Osteoblast (primary cell): ENCODE data around the gene CD320. TPM values are rescaled to one million over a fixed set of nuclear protein-coding genes. Genes with fewer than 3 reads are reported as not detected.
"Not testable (repeated sequence)": the region's sequence is repeated elsewhere in the genome, so short reads cannot be mapped to it uniquely, and the experiment has no call there.

ENCODE experiments used
- DNase-seq: peaks from one replicate; pipeline ENCODE4 v3.0.0; 2011; ENCODE audit warnings: low spot score, mixed read lengths; ENCODE audit not compliant: insufficient read length; ENCODE audit errors: missing footprints
- H2AFZ ChIP-seq: 2 replicates; pipeline ENCODE4 v1.6.0; 2011; ENCODE audit warnings: mild to moderate bottlenecking, low read length
- H3K27ac ChIP-seq: 2 replicates; pipeline ENCODE4 v1.5.1; 2011; ENCODE audit warnings: mild to moderate bottlenecking, low read depth, low read length, moderate library complexity
- H3K27me3 ChIP-seq: 2 replicates; pipeline ENCODE4 v1.6.0; 2012; ENCODE audit warnings: mild to moderate bottlenecking, control low read depth, inconsistent platforms, low read length, moderate library complexity; ENCODE audit not compliant: insufficient read depth
- H3K36me3 ChIP-seq: 2 replicates; pipeline ENCODE4 v1.5.1; 2011; ENCODE audit warnings: mild to moderate bottlenecking, low read length, control low read depth, moderate library complexity; ENCODE audit not compliant: insufficient read depth
- H3K4me1 ChIP-seq: 2 replicates; pipeline ENCODE4 v1.5.1; 2011; ENCODE audit warnings: mild to moderate bottlenecking, low read length, control low read depth, moderate library complexity; ENCODE audit not compliant: insufficient read depth
- H3K4me2 ChIP-seq: 2 replicates; pipeline ENCODE4 v1.6.0; 2011; ENCODE audit warnings: mild to moderate bottlenecking, low read length; ENCODE audit not compliant: insufficient read depth
- H3K4me3 ChIP-seq: fragments of 200-600 bp; sonication (generic); 3 replicates; pipeline ENCODE4 v1.5.1; 2012; ENCODE audit warnings: mild to moderate bottlenecking, low read length, inconsistent platforms; ENCODE audit not compliant: insufficient read depth
- H3K79me2 ChIP-seq: 2 replicates; pipeline ENCODE4 v1.6.0; 2012; ENCODE audit warnings: mild to moderate bottlenecking, low read length, control low read depth, inconsistent platforms; ENCODE audit not compliant: insufficient read depth
- H3K9me3 ChIP-seq: 2 replicates; pipeline ENCODE4 v1.5.1; 2011; ENCODE audit warnings: low read depth, low read length, control low read depth
- H4K20me1 ChIP-seq: 2 replicates; pipeline ENCODE4 v1.6.0; 2012; ENCODE audit warnings: mild to moderate bottlenecking, low read length, control low read depth; ENCODE audit not compliant: insufficient read depth
- CTCF ChIP-seq: IDR thresholded peaks from 2 replicates; pipeline ENCODE4 v1.5.1; 2011; ENCODE audit warnings: mild to moderate bottlenecking, low read depth, low read length, moderate library complexity; ENCODE audit errors: extremely low read depth
- total RNA-seq: library from RNA; depleted of rRNA; stranded (reverse); fragments of >200 nt; gene quantifications from 2 replicates; pipeline ENCODE4 v1.2.3, GENCODE V29; 2012

CD320 gene
- total RNA-seq, 1 donor = 22.8 TPM

GRCh38 chr19:8320564-8321066, 12.5 kb upstream of the CD320 start:
- H3K9me3 ChIP-seq = no peaks in the 10 kb centered on the region
- H3K36me3 ChIP-seq = peaks cover 28% of the 10 kb centered on the region
- H3K4me3 ChIP-seq = peak overlapping the region; percentile 96
- peaks cover 43% of the 10 kb centered on the region for H3K79me2 ChIP-seq
- peak; percentile 86 for DNase-seq
- H3K27me3 ChIP-seq = no peaks in the 10 kb centered on the region
- peaks cover 25% of the 10 kb centered on the region for H3K4me1 ChIP-seq
- peak overlapping the region; percentile 97 for H3K4me2 ChIP-seq
- H4K20me1 ChIP-seq = peaks cover 29% of the 10 kb centered on the region
- H3K27ac ChIP-seq = peak overlapping the region; percentile 83
- peak overlapping the region; percentile 85 for H2AFZ ChIP-seq
- no peak for TF ChIP-seq CTCF

GRCh38 chr19:8319807-8320520, 11.8 kb upstream of the CD320 start:
- no peak for TF ChIP-seq CTCF
- peak overlapping the region; percentile 83 for H3K27ac ChIP-seq
- no peak for DNase-seq
- H3K4me1 ChIP-seq = peaks cover 25% of the 10 kb centered on the region
- H4K20me1 ChIP-seq = peaks cover 29% of the 10 kb centered on the region
- H3K4me3 ChIP-seq = peak overlapping the region; percentile 96
- no peaks in the 10 kb centered on the region for H3K9me3 ChIP-seq
- H3K36me3 ChIP-seq = peaks cover 34% of the 10 kb centered on the region
- H3K27me3 ChIP-seq = no peaks in the 10 kb centered on the region
- H2AFZ ChIP-seq = peak overlapping the region; percentile 85
- peak overlapping the region; percentile 97 for H3K4me2 ChIP-seq
- H3K79me2 ChIP-seq = peaks cover 43% of the 10 kb centered on the region

GRCh38 chr19:8318835-8319234, 10.7 kb upstream of the CD320 start:
- not testable (repeated sequence) for H2AFZ ChIP-seq, H3K27me3 ChIP-seq, H3K4me3 ChIP-seq, H3K9me3 ChIP-seq, H3K4me2 ChIP-seq, H3K27ac ChIP-seq
- Histone ChIP-seq H3K4me1 (peaks cover 25% of the 10 kb centered on the region), H3K79me2 (peaks cover 43% of the 10 kb centered on the region), H4K20me1 (peaks cover 24% of the 10 kb centered on the region), H3K36me3 (peaks cover 43% of the 10 kb centered on the region)
- peak; percentile 80 for DNase-seq

GRCh38 chr19:8316351-8317125, 8.4 kb upstream of the CD320 start:
- Histone ChIP-seq H3K9me3 (no peaks in the 10 kb centered on the region), H3K4me3 (no peak overlapping the region), H3K27ac (no peak overlapping the region), H4K20me1 (peaks cover under 1% of the 10 kb centered on the region), H3K36me3 (peaks cover 36% of the 10 kb centered on the region), H3K4me2 (no peak overlapping the region), H3K27me3 (no peaks in the 10 kb centered on the region), H3K79me2 (peaks cover 26% of the 10 kb centered on the region), H3K4me1 (peaks cover 15% of the 10 kb centered on the region), H2AFZ (no peak overlapping the region)
- no peak for DNase-seq
- no peak for TF ChIP-seq CTCF

GRCh38 chr19:8314981-8315640, 7.0 kb upstream of the CD320 start:
- H3K27ac ChIP-seq, H2AFZ ChIP-seq, H4K20me1 ChIP-seq, H3K27me3 ChIP-seq, H3K9me3 ChIP-seq, H3K4me2 ChIP-seq, DNase-seq, H3K4me1 ChIP-seq, H3K4me3 ChIP-seq: not testable (repeated sequence)
- Histone ChIP-seq H3K79me2 (peaks cover 13% of the 10 kb centered on the region), H3K36me3 (peaks cover 47% of the 10 kb centered on the region)
